ENCODE results near the gene STMN1.
A peak's percentile ranks its signal among the peaks of the same experiment; 100 is the strongest.

The STMN1 gene

DNA sequence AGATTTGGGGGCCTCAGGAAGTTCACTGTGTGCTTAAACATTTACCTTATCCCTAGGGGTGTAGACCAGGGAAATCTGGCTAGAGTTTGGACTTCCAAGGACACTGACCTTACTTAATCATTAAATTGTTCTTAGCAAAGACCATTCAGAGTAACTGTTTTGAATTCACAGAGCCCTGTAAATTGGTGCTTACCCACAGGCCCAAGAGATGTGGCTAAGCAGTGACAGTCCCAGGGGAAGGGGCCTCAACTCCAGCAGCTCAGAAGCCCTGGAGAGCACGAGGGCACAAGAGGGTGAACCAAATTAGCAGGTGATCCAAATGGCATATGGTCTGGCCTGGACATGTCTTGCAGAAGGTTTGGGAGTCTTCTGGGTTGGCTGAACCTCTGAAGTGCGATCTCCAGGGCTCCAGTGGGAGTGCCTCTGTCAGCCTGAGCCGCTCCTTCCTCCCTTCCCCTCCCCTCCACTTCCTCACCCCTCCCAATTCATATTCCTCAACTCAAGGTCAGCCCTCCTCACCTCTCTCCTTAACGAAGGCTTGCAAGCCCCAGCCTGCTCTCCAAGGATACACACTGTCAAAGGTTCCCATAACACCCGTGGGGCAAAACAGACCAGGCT is 35.0 kb downstream of the STMN1 start:
- no peak for DNase-seq (ENCODE audit: low read depth in 2 of 2)

DNA sequence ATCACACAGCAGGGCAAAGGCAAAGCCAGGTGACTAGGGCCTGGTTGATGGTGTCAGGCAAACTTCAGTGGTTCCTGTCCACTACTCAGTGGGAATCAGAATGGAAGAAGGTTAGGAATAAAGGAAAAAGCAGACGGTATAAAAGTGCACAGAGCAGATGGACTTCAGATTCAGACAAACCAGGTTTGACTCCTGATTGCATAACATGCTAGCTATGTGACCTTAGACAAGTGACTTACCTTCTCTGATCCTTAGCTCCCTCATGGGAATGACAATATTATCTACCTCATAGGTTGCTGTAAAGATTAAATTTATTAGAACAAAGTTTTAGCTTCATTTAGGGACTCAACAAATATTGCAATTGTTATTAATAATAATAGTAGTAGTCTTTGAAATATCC is 35.6 kb downstream of the STMN1 start:
- no peak for DNase-seq (ENCODE audit: low read depth in 2 of 2)

DNA sequence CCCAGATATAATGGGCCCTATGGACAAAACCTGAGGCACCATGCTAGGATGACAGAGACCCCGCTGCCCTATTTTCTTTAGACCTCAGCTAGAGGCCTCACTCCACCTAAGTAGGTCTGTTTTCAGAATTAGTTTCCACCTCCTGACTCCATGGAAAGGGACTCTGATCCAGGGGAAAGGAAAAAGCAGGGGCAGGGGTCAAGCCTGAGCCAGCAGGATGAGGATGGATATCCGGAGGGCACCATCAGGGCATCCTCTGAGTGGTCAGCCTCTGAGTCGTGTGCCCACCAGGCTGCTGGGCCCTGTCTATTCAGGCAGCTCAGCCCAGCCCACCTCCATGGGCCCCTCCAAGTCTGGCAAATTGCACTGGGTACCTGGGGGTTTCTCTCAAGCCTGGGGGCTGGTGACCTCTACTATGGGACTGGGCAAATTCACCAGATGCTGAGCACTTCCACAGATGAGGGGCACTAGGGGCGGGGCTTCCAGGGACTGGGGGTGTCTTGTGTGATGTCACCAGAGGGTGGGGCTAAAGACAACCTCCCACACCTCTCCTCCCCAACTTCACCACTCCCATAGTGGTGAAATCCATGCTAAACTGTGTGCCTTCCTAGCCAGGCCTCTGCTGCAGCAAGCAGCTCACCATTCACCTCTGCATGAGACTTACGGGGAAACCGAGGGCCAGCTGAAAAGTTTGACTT is 36.2 kb downstream of the STMN1 start:
- DNase-seq (ENCODE audit: low read depth in 2 of 2), result no peak

DNA sequence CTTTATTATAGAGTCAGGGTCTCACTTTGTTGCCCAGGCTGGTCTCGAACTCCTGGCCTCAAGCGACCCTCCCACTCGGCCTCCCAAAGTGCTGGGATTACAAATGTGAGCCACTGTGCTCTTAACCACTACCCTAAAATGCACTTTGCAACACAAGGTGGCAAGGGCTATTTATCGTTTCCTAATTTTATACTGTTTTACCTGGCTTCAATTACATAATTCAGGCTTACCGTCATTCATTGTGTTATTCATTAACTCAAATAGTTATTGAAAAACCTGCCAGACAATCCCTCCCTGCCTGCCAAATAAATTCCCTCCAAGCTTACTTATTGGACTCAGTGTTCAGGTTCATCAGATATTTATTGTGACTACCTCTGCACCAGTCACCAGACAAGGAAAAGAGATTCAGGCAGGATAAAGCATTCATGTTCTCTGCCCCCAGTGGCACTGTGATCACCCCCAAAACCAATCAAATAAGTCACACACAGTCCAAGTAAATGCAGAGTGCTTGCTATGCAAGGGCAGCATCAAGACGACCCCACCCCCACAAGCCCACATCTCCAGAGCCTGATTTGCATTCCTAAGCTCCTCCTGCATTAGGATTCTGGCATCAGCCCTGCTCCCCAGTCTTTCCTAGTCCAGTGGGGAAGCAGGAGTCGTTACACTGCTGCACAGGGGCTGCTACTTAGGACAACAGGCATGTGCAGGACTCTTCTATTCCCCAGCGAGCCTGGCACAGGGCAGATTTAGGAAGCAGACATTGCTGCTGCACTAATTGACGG is 38.8 kb downstream of the STMN1 start:
- DNase-seq (ENCODE audit: low read depth in 2 of 2), result no peak

DNA sequence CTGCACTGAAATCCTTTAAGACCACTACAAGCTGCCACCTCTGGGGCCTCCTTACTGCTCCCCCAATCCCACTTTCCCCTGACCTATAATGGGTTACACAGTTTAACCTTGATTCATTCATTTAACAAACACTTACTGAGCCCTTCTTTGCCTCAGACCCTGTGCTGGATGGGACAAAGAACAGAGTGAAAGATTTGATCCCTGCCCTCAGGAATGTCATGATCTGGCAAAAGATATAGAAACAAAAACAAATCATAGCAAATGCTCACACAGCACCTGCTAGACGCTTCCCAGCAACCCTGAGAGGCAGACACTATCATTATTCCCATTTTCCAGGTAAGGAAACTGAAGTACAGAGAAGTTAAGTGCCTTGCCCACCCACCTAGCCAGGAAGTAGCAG is 39.9 kb downstream of the STMN1 start:
- DNase-seq (ENCODE audit: low read depth in 2 of 2), result no peak

DNA sequence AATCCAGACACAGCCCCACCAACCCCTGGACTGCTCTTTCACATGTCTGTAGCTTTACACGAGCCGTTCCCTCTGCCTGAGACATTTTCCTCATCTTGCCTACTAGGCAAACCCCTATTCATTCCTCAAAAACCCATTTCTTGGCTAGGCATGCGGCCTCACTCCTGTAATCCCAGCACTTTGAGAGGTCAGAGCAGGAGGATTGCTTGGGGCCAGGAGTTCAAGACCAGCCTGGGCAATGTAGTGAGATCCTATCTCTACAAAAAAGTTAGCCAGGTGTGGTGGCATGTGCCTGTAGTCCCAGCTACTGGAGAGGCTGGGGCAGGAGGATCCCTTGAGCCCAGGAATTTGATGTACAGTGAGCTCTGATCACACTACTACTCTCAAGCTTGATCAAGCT is 41.8 kb downstream of the STMN1 start:
- no peak for DNase-seq (ENCODE audit: low read depth in 2 of 2)

DNA sequence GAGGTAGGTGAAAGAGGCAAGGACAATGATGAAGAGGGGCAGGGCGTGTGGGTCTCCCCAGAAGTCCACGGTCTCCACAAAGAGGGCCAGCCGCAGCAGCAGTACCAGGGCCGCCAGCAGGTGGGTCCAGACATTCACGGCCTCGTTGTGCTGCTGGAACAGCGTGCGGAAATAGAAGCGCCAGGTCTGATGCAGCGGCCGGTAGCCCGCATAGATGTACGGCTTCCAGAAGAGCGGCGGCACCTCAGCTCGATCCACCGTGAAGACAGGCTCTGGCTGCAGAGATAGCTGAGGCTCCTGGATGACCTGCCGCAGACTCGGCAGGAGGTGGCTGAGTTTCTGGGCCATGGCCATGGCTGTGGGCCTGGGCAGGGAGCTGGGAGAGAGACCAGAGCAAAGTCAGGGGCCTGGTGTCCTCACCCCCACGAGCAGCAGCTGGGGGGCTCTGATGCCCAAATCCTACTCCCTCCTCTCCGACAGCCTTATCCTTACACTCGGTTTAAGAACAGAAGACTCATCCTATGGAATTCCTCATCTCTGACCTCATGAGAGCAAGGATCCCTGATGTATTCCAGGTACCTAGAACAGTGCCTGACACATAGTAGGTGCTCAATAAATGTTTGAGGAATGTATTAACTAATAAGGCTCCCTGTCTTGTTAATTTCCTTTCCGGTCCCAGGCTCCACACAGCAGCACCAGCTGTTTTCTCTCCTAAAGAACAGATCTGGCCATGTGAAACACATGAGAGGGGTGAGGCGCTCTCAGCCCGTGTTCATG is 42.5 kb downstream of the STMN1 start:
- DNase-seq (ENCODE audit: low read depth in 2 of 2), result no peak

DNA sequence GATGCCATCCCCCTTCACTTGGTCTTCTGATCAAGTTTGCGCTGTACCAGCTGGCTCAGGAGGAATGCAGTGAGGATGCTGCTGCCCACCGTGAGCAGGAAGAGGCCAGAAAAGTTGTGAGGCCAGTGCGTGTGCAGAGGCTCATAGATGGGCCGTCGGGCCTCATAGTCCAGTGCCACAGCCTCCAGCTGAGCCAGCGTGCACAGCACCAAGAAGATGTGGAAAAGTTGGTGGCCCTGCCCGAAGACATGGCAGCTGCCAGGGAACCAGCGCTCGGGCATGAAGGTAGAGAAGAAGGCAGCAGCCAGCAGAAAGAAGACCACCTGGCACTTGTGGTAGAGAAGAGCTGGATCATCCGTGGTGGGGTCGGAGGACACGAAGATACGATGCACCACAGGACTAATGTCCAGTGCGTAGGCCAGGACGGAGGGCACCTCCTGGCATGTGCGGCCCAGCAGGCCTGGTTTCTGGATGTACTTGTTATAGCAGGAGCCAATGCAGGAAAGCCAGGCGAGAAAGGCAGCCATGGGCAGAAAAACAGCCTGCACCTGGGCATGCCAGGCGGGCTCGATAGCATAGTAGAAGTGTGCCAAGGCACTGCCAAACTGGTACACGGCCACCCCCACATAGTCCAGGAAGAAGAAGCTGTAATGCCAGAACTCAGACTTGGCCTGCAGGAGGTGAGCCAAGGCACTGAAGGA is 43.3 kb downstream of the STMN1 start:
- DNase-seq (ENCODE audit: low read depth in 2 of 2), result no peak

DNA sequence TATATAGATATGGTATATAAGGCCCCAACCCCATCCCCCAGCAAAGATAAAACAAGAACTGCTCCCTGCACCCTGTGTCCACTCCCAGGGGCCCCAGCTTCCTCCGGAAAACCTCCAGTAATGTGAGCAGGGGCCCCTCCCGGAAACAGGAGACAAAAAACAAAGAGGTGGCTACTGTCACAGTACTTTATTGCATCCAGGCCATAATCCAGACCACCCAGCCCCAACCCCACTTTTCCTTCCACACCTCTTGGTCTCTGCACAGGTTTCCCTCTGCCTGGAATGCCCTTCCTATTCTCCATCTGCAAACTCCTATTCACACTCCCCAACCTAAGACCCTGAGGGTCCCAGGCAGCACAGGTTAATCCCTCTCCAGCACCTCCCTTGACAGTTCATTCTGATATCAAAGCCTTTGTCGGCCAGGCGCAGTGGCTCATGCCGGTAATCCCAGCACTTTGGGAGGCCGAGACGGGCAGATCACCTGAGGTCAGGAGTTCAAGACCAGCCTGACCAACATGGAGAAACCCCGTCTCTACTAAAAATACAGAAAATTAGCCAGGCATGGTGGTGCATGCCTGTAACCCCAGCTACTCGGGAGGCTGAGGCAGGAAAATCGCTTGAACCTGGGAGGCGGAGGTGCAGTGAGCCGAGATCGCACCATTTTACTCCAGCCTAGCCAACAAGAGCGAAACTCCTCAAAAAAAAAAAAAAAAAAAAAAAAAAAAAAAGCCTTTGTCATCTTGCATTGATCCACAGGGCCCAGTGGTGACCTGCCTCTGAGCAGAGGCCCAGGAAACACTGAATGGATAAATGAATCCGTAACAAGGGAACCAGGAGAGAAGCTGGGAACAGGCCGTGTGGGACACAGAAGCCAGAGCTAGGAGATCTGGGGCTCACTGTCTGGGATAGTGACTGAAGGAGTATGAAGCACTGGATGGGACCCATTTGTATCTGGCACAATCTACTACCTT is 44.6 kb downstream of the STMN1 start:
- no peak for DNase-seq (ENCODE audit: low read depth in 2 of 2)

DNA sequence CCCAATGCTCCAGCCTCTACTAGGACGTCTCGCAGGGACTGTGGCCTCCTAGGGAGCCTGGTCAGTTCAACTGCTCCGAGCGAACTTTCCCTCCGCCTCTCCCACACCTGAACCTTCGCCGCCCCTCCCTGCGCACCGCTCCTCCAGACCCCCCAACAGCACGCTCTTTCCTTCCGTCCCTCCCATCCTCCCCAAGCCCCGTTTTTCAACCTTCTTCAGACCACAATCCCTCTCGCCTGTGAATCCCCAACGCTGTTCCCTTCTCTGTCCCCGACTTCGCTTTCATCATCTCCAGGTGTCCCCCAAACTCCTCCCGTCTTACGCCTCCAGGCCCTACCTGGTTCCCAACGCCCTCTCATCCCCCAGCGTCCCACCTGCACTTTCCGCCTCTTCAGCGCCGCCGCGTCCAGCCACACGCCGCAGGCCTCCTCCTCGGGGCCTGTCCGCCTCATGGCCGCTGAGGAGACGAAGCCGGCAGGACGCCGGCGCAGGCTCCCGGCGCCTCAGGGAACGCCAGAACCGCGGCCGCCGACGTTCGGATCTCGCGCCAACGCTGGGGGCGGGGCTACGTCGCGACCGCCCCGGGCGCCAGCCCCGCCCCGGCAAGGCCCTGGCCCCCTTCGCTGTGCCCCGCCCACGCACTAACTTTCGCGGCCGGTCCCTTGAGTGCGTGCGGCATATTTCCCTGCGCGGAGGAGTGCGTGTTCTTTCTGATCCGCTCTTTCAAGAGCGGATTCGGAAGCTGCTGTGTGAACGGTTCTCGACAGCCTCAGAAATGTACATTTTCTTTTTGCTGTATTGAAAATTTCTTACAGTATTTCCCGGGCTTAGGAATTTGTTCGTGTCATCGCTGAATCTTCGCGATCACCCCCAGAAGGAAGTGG is 47.1 kb downstream of the STMN1 start, which contains the start of gene AUNIP:
AUNIP (minus strand) TSS at position 552 of the 884 bp plus-strand sequence; CDS start at position 452, 100 bp downstream.
- peak; percentile 76 to 88 for DNase-seq (ENCODE audit: low read depth in 2 of 2)

DNA sequence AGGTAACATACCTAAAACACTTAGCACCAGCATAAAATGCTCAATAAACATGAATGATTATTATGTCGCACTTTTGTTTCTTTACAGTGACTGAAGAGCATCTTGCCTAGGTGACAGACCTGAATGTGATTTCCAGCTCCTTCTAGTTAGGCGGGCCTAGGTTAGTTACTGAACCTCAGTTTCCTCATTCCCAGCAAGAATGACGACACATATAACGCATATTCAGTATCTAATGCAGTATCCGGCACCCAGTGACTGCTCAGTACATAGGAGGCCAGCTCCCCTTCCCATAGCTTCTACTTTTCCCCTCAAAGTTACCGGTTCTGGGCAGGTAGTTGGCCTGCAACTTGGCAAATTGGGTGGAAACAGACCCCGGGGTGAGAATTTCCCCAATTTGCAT is 47.7 kb downstream of the STMN1 start:
- DNase-seq (ENCODE audit: low read depth in 2 of 2), result no peak

DNA sequence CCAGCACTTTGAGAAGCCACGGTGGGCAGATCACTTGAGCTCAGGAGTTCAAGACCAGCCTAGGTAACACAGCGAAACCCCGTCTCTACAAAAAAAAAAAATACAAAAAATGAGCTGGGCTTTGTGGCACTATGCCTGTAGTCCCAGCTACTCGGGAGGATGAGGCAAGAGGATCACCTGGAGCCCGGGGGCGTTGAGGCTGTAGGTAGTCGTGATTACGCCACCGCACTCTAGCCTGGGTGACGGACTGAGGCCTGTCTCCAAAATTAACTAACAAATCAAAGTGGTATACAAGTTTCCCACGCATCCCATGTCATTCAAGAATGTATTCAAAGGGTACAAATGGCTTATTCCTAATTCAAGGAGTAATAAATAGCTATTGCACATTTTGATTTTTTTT is 49.4 kb downstream of the STMN1 start:
- no peak for DNase-seq (ENCODE audit: low read depth in 2 of 2)

DNA sequence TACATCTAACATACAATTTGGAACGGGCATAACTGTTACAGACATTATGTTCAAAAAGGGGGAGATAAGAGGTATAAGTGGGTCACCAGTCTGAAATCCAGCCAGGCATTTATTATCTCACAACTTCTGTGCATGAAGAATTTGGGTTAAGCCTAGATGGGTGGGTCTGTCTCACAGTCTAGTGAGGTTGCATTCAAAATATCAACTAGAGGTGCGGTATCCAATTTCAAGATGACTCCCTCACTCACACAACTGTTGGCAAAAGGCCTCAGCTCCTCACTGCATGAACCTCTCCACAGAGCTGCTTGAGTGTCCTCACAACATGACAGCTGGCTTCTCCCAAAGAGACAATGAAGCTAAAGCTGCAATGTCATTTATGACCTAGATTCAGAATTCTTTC is 51.7 kb downstream of the STMN1 start:
- no peak for DNase-seq (ENCODE audit: low read depth in 2 of 2)
